Ishikawa (cell line): ENCODE measurements around the gene SNX27.

ENCODE experiments used
- CEBPB ChIP-seq: IDR thresholded peaks from 2 replicates; pipeline ENCODE4 v1.6.1; 2012
- CREB1 ChIP-seq: IDR thresholded peaks from 2 replicates; pipeline ENCODE4 v1.6.1; 2012; ENCODE audit warnings: low read depth
- EGR1 ChIP-seq: IDR thresholded peaks from 2 replicates; pipeline ENCODE4 v1.6.1; 2012
- EP300 ChIP-seq: IDR thresholded peaks from 2 replicates; pipeline ENCODE4 v1.6.1; 2012; ENCODE audit warnings: borderline replicate concordance
- FOXM1 ChIP-seq: IDR thresholded peaks from 2 replicates; pipeline ENCODE4 v1.6.1; 2012; ENCODE audit warnings: low read depth, borderline replicate concordance
- NFIC ChIP-seq: IDR thresholded peaks from 2 replicates; pipeline ENCODE4 v1.6.1; 2012
- RAD21 ChIP-seq: IDR thresholded peaks from 2 replicates; pipeline ENCODE4 v1.6.1; 2012; ENCODE audit warnings: low read depth
- TAF1 ChIP-seq: IDR thresholded peaks from 2 replicates; pipeline ENCODE4 v1.6.1; 2012; ENCODE audit warnings: low read depth, mild to moderate bottlenecking
- TCF12 ChIP-seq: IDR thresholded peaks from 2 replicates; pipeline ENCODE4 v1.6.1; 2012; ENCODE audit warnings: low read depth
- TEAD4 ChIP-seq: IDR thresholded peaks from 2 replicates; pipeline ENCODE4 v1.6.1; 2012
- YY1 ChIP-seq: IDR thresholded peaks from 2 replicates; pipeline ENCODE4 v1.6.1; 2012; ENCODE audit warnings: low read depth
- ZBTB7A ChIP-seq: IDR thresholded peaks from 2 replicates; pipeline ENCODE4 v1.6.1; 2012; ENCODE audit warnings: low read depth
- TF ChIP-seq, protein P1 (sequence below): IDR thresholded peaks from 2 replicates; pipeline ENCODE4 v1.6.1; 2012; ENCODE audit warnings: low read depth, mild to moderate bottlenecking
- TF ChIP-seq, protein P2 (sequence below): IDR thresholded peaks from 2 replicates; pipeline ENCODE4 v1.6.1; 2012
- TF ChIP-seq, protein P3 (sequence below): IDR thresholded peaks from 2 replicates; pipeline ENCODE4 v1.6.1; 2012

SNX27 gene

GRCh38 chr1:151729157-151729965 is 117.5 kb downstream of the SNX27 start:
- TF ChIP-seq, protein P1, sequence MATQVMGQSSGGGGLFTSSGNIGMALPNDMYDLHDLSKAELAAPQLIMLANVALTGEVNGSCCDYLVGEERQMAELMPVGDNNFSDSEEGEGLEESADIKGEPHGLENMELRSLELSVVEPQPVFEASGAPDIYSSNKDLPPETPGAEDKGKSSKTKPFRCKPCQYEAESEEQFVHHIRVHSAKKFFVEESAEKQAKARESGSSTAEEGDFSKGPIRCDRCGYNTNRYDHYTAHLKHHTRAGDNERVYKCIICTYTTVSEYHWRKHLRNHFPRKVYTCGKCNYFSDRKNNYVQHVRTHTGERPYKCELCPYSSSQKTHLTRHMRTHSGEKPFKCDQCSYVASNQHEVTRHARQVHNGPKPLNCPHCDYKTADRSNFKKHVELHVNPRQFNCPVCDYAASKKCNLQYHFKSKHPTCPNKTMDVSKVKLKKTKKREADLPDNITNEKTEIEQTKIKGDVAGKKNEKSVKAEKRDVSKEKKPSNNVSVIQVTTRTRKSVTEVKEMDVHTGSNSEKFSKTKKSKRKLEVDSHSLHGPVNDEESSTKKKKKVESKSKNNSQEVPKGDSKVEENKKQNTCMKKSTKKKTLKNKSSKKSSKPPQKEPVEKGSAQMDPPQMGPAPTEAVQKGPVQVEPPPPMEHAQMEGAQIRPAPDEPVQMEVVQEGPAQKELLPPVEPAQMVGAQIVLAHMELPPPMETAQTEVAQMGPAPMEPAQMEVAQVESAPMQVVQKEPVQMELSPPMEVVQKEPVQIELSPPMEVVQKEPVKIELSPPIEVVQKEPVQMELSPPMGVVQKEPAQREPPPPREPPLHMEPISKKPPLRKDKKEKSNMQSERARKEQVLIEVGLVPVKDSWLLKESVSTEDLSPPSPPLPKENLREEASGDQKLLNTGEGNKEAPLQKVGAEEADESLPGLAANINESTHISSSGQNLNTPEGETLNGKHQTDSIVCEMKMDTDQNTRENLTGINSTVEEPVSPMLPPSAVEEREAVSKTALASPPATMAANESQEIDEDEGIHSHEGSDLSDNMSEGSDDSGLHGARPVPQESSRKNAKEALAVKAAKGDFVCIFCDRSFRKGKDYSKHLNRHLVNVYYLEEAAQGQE: no peak
- TF ChIP-seq EGR1 (no peak), FOXM1 (no peak), CEBPB (no peak), TEAD4 (no peak), RAD21 (no peak), EP300 (no peak), TAF1 (no peak), TCF12 (no peak), CREB1 (no peak), YY1 (no peak), ZBTB7A (no peak), NFIC (no peak)
- TF ChIP-seq, protein P2, sequence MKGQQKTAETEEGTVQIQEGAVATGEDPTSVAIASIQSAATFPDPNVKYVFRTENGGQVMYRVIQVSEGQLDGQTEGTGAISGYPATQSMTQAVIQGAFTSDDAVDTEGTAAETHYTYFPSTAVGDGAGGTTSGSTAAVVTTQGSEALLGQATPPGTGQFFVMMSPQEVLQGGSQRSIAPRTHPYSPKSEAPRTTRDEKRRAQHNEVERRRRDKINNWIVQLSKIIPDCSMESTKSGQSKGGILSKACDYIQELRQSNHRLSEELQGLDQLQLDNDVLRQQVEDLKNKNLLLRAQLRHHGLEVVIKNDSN: no peak
- TF ChIP-seq, protein P3, sequence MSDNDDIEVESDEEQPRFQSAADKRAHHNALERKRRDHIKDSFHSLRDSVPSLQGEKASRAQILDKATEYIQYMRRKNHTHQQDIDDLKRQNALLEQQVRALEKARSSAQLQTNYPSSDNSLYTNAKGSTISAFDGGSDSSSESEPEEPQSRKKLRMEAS: no peak

GRCh38 chr1:151729966-151730291 is 118.1 kb downstream of the SNX27 start:
- TF ChIP-seq, protein P3: no peak
- TF ChIP-seq, protein P1: no peak
- no peak for TF ChIP-seq TAF1
- TF ChIP-seq TCF12: no peak
- TF ChIP-seq RAD21: no peak
- no peak for TF ChIP-seq YY1
- no peak for TF ChIP-seq CREB1
- no peak for TF ChIP-seq EGR1
- TF ChIP-seq, protein P2: no peak
- no peak for TF ChIP-seq ZBTB7A

DNA sequence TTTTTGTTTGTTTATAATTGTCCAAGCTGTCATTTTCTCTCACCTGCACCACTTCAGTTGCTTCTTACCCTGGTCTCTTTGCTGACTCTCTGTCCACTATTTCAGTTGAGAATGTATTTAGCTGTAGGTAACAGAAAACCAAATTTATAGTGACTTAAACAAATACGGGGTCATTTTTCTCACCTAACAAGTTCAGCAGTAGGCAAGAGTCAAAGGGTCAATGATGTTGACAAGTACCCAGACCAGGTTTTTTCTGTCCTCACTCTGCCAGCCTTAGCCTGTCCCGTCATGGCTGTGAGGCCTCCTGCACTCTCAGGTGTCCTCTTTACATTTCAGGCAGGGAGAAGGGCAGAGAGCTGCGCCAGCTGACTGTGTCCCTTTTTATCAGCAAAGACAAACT is 121.3 kb downstream of the SNX27 start:
- TF ChIP-seq, protein P3: no peak
- TF ChIP-seq EGR1 (no peak), RAD21 (no peak), FOXM1 (no peak), TAF1 (no peak), CREB1 (no peak), CEBPB (no peak), TEAD4 (no peak)
- TF ChIP-seq, protein P1: no peak

DNA sequence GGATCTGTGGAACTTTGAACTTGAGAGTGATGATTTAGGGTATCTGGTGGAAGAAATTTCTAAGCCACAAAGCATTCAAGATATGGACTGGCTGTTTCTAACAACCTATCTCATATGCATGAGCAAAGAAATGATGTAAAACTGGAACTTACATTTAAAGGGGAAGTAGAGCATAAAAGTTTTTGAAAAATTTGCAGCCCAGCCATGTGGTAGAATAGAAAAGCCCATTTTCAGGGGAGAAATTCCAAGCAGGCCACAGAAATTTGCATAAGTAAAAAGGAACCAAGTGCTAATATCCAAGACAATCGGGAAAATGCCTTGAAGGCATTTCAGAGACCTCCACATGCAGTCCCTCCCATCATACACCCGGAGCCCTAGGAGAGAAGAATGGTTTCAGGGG is 125.2 kb downstream of the SNX27 start:
- no peak for TF ChIP-seq FOXM1
- TF ChIP-seq TAF1: no peak
- TF ChIP-seq NFIC: no peak
- TF ChIP-seq, protein P3: no peak
- no peak for TF ChIP-seq RAD21
- TF ChIP-seq EGR1: no peak
- TF ChIP-seq, protein P2: no peak
- TF ChIP-seq CEBPB: no peak
- TF ChIP-seq TCF12: no peak
- no peak for TF ChIP-seq ZBTB7A
- TF ChIP-seq CREB1: no peak
- no peak for TF ChIP-seq EP300
- TF ChIP-seq TEAD4: no peak
- TF ChIP-seq YY1: no peak
- TF ChIP-seq, protein P1: no peak
